GM23338 (cell line): ENCODE measurements around the gene MARF1. TPM values are rescaled to one million over a fixed set of nuclear protein-coding genes. Genes with fewer than 3 reads are reported as not detected.

ENCODE experiments used
- ATAC-seq: fragments of 200-7000 bp; cut with Tn5 transposase; 3 replicates; pipeline ENCODE4 v1.9.1; 2020
- DNase-seq: peaks from one replicate; pipeline ENCODE4 v3.0.0-alpha.2; 2015; ENCODE audit warnings: low spot score
- H2AFZ ChIP-seq: fragments of 200-600 bp; sonication (generic); 2 replicates; pipeline ENCODE4 v1.8.0; 2016; ENCODE audit warnings: antibody characterized with exemption, mild to moderate bottlenecking, moderate library complexity
- H3F3A ChIP-seq: fragments of 200-600 bp; sonication (generic); replicated peaks from 2 replicates; pipeline ENCODE4 v1.8.0; 2017; ENCODE audit warnings: antibody characterized with exemption, mixed run types, low read depth
- H3K27ac ChIP-seq: fragments of 200-600 bp; sonication (generic); 2 replicates; pipeline ENCODE4 v1.6.1; 2016; ENCODE audit warnings: low read depth
- H3K27me3 ChIP-seq: fragments of 200-600 bp; sonication (generic); 2 replicates; pipeline ENCODE4 v1.8.0; 2016; ENCODE audit warnings: mild to moderate bottlenecking, mixed run types, moderate library complexity; ENCODE audit not compliant: insufficient read depth
- H3K36me3 ChIP-seq: fragments of 200-600 bp; sonication (generic); 2 replicates; pipeline ENCODE4 v1.8.0; 2016; ENCODE audit warnings: mild to moderate bottlenecking; ENCODE audit not compliant: insufficient read depth
- H3K4me1 ChIP-seq: fragments of 200-600 bp; sonication (generic); 2 replicates; pipeline ENCODE4 v1.8.0; 2016; ENCODE audit warnings: mild to moderate bottlenecking, moderate library complexity; ENCODE audit not compliant: insufficient read depth
- H3K4me2 ChIP-seq: fragments of 200-600 bp; sonication (generic); 2 replicates; pipeline ENCODE4 v1.7.1; 2017; ENCODE audit warnings: mixed run types
- H3K4me3 ChIP-seq: fragments of 200-600 bp; sonication (generic); 2 replicates; pipeline ENCODE4 v1.6.1; 2016; ENCODE audit warnings: mixed run types
- H3K79me2 ChIP-seq: fragments of 200-600 bp; sonication (generic); replicated peaks from 2 replicates; pipeline ENCODE4 v1.8.0; 2017; ENCODE audit warnings: mild to moderate bottlenecking; ENCODE audit not compliant: insufficient read depth
- H3K9me2 ChIP-seq: fragments of 200-600 bp; sonication (generic); 2 replicates; pipeline ENCODE4 v1.8.0; 2017; ENCODE audit not compliant: insufficient read depth
- H4K20me1 ChIP-seq: fragments of 200-600 bp; sonication (generic); replicated peaks from 2 replicates; pipeline ENCODE4 v1.8.0; 2017; ENCODE audit warnings: mild to moderate bottlenecking; ENCODE audit not compliant: insufficient read depth
- H3K27ac Mint-ChIP-seq: 2 replicates; pipeline ENCODE4 v1.8.0; 2020; ENCODE audit warnings: inconsistent platforms, mild to moderate bottlenecking, moderate library complexity, mixed read lengths
- H3K27me3 Mint-ChIP-seq: 3 replicates; pipeline ENCODE4 v1.8.0; 2022; ENCODE audit warnings: low read depth, mild to moderate bottlenecking, moderate library complexity, mixed read lengths, inconsistent platforms; ENCODE audit not compliant: insufficient read depth, poor library complexity
- H3K36me3 Mint-ChIP-seq: 3 replicates; pipeline ENCODE4 v1.8.0; 2021; ENCODE audit warnings: low read depth, mild to moderate bottlenecking, inconsistent platforms, moderate library complexity, mixed read lengths
- H3K4me1 Mint-ChIP-seq: 3 replicates; pipeline ENCODE4 v1.8.0; 2020; ENCODE audit warnings: mild to moderate bottlenecking, inconsistent platforms, mixed read lengths
- H3K4me3 Mint-ChIP-seq: 3 replicates; pipeline ENCODE4 v1.8.0; 2021; ENCODE audit warnings: moderate library complexity, mild to moderate bottlenecking, inconsistent platforms, mixed read lengths
- H3K9me3 Mint-ChIP-seq: 3 replicates; pipeline ENCODE4 v1.8.0; 2020; ENCODE audit warnings: moderate library complexity, mild to moderate bottlenecking, inconsistent platforms, mixed read lengths
- CREB1 ChIP-seq: fragments of 250-450 bp; sonication (Bioruptor Pico); IDR thresholded peaks from 2 replicates; pipeline ENCODE4 v1.5.0; 2020; ENCODE audit warnings: low read depth, mild to moderate bottlenecking, moderate library complexity
- ETS1 ChIP-seq: IDR thresholded peaks from 2 replicates; pipeline ENCODE4 v1.6.1; 2016; ENCODE audit warnings: antibody characterized with exemption
- EZH2 ChIP-seq: fragments of 200-600 bp; sonication (generic); IDR thresholded peaks from one replicate; pipeline ENCODE4 v1.8.0; 2017; ENCODE audit warnings: antibody characterized with exemption, mild to moderate bottlenecking, low read depth; ENCODE audit not compliant: unreplicated experiment
- EZH2phosphoT487 ChIP-seq: fragments of 200-600 bp; sonication (generic); IDR thresholded peaks from one replicate; pipeline ENCODE4 v1.8.1; 2018; ENCODE audit warnings: antibody characterized with exemption; ENCODE audit not compliant: unreplicated experiment
- JUNB ChIP-seq: IDR thresholded peaks from one replicate; pipeline ENCODE4 v1.6.1; 2016; ENCODE audit warnings: antibody characterized with exemption; ENCODE audit not compliant: unreplicated experiment
- NANOG ChIP-seq: IDR thresholded peaks from 2 replicates; pipeline ENCODE4 v1.6.1; 2016; ENCODE audit warnings: antibody characterized with exemption, borderline replicate concordance
- STAT1 ChIP-seq: IDR thresholded peaks from one replicate; pipeline ENCODE4 v1.6.1; 2016; ENCODE audit warnings: antibody characterized with exemption; ENCODE audit not compliant: unreplicated experiment
- ZNF114 ChIP-seq: fragments of 250-450 bp; sonication (Bioruptor Pico); IDR thresholded peaks from 2 replicates; pipeline ENCODE4 v1.5.0; 2020; ENCODE audit warnings: mild to moderate bottlenecking, moderate library complexity
- ZNF331 ChIP-seq: fragments of 250-450 bp; sonication (Bioruptor Pico); IDR thresholded peaks from 2 replicates; pipeline ENCODE4 v1.5.0; 2020; ENCODE audit warnings: low read depth, mild to moderate bottlenecking, moderate library complexity
- polyA plus RNA-seq: library from polyadenylated mRNA; unstranded; fragments of >200 nt; fragmentation: Nextera tagmentation; extraction: Ambion mirVana; gene quantifications from 2 replicates; pipeline ENCODE4 v1.2.1, GENCODE V29; 2016
- total RNA-seq: library from RNA; depleted of rRNA; stranded (reverse); fragments of >200 nt; shearing (Covaris generic); gene quantifications from 2 replicates; pipeline ENCODE4 v1.2.3, GENCODE V29; 2014
- TF ChIP-seq, protein P1 (sequence below): fragments of 250-450 bp; sonication (Bioruptor Pico); IDR thresholded peaks from 2 replicates; pipeline ENCODE4 v1.5.0; 2020; ENCODE audit warnings: mild to moderate bottlenecking, moderate library complexity
- TF ChIP-seq, protein P2 (sequence below): IDR thresholded peaks from one replicate; pipeline ENCODE4 v1.6.1; 2018; ENCODE audit warnings: antibody characterized with exemption; ENCODE audit not compliant: unreplicated experiment
- TF ChIP-seq, protein P3 (sequence below), 2 experiments: fragments of 200-600 bp in 1 of 2; sonication (generic) in 1 of 2; conservative IDR thresholded peaks; 2 replicates each; pipeline versions ENCODE4 v1.5.1 to v1.6.1; 2016 to 2017; ENCODE audit warnings: antibody characterized with exemption in 2 of 2, low read depth in 2 of 2, mild to moderate bottlenecking in 2 of 2, moderate library complexity in 1 of 2

Gene MARF1
- total and polyA plus RNA-seq, 2 experiments from 2014 or later = 8.3 to 16.0 TPM

DNA sequence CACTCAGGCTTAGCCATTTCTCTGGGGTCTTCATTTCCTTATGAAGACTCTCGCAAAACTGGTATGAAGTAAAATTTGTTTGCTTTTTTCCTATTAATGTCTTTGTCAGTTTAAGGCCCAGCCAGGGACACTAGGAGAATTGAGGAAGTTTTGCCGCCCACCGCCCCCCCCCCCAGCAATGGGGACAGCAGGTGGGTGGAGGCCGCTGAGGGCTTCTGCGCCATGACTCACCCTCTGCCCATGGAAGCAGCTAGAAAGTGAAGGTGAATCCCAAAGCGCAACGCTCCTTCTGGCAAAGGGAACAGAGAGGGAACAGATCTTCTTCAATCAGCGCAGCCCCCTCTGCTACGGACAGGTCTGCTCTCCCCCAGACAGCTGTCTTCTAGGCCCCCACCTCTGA is 49.7 kb downstream of the MARF1 start:
- ATAC-seq (no peak), DNase-seq (no peak)
- Histone ChIP-seq H3F3A (no peaks in the 10 kb centered on the region), H3K27me3 (no peaks in the 10 kb centered on the region), H3K4me2 (no peak overlapping the region), H3K79me2 (no peaks in the 10 kb centered on the region), H4K20me1 (0 out of 2 replicates have a peak, but pooled peaks cover 5% of the 10 kb centered on the region), H2AFZ (no peak overlapping the region), H3K9me2 (no peaks in the 10 kb centered on the region), H3K4me1 (no peaks in the 10 kb centered on the region), H3K27ac (no peak overlapping the region), H3K36me3 (peaks cover 8% of the 10 kb centered on the region; the same call in 1 of the 2 replicates), H3K4me3 (no peak overlapping the region)
- H3K27me3 Mint-ChIP-seq = peaks cover 3% of the 10 kb centered on the region
- H3K27ac Mint-ChIP-seq = no peak overlapping the region; the same call in 1 of the 2 replicates
- no peaks in the 10 kb centered on the region for H3K4me1 Mint-ChIP-seq
- H3K9me3 Mint-ChIP-seq = peaks cover 8% of the 10 kb centered on the region
- H3K4me3 Mint-ChIP-seq = no peak overlapping the region
- TF ChIP-seq ETS1 (no peak), JUNB (no peak), EZH2phosphoT487 (no peak), NANOG (no peak), EZH2 (no peak), STAT1 (no peak), ZNF331 (CRISPR knock-in tag) (no peak), CREB1 (CRISPR knock-in tag) (no peak), ZNF114 (CRISPR knock-in tag) (no peak)
- TF ChIP-seq, protein P1, sequence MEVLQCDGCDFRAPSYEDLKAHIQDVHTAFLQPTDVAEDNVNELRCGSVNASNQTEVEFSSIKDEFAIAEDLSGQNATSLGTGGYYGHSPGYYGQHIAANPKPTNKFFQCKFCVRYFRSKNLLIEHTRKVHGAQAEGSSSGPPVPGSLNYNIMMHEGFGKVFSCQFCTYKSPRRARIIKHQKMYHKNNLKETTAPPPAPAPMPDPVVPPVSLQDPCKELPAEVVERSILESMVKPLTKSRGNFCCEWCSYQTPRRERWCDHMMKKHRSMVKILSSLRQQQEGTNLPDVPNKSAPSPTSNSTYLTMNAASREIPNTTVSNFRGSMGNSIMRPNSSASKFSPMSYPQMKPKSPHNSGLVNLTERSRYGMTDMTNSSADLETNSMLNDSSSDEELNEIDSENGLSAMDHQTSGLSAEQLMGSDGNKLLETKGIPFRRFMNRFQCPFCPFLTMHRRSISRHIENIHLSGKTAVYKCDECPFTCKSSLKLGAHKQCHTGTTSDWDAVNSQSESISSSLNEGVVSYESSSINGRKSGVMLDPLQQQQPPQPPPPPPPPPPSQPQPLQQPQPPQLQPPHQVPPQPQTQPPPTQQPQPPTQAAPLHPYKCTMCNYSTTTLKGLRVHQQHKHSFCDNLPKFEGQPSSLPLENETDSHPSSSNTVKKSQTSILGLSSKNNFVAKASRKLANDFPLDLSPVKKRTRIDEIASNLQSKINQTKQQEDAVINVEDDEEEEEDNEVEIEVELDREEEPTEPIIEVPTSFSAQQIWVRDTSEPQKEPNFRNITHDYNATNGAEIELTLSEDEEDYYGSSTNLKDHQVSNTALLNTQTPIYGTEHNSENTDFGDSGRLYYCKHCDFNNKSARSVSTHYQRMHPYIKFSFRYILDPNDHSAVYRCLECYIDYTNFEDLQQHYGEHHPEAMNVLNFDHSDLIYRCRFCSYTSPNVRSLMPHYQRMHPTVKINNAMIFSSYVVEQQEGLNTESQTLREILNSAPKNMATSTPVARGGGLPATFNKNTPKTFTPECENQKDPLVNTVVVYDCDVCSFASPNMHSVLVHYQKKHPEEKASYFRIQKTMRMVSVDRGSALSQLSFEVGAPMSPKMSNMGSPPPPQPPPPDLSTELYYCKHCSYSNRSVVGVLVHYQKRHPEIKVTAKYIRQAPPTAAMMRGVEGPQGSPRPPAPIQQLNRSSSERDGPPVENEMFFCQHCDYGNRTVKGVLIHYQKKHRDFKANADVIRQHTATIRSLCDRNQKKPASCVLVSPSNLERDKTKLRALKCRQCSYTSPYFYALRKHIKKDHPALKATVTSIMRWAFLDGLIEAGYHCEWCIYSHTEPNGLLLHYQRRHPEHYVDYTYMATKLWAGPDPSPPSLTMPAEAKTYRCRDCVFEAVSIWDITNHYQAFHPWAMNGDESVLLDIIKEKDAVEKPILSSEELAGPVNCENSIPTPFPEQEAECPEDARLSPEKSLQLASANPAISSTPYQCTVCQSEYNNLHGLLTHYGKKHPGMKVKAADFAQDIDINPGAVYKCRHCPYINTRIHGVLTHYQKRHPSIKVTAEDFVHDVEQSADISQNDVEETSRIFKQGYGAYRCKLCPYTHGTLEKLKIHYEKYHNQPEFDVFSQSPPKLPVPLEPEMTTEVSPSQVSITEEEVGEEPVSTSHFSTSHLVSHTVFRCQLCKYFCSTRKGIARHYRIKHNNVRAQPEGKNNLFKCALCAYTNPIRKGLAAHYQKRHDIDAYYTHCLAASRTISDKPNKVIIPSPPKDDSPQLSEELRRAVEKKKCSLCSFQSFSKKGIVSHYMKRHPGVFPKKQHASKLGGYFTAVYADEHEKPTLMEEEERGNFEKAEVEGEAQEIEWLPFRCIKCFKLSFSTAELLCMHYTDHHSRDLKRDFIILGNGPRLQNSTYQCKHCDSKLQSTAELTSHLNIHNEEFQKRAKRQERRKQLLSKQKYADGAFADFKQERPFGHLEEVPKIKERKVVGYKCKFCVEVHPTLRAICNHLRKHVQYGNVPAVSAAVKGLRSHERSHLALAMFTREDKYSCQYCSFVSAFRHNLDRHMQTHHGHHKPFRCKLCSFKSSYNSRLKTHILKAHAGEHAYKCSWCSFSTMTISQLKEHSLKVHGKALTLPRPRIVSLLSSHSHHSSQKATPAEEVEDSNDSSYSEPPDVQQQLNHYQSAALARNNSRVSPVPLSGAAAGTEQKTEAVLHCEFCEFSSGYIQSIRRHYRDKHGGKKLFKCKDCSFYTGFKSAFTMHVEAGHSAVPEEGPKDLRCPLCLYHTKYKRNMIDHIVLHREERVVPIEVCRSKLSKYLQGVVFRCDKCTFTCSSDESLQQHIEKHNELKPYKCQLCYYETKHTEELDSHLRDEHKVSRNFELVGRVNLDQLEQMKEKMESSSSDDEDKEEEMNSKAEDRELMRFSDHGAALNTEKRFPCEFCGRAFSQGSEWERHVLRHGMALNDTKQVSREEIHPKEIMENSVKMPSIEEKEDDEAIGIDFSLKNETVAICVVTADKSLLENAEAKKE = no peak
- TF ChIP-seq, protein P2, sequence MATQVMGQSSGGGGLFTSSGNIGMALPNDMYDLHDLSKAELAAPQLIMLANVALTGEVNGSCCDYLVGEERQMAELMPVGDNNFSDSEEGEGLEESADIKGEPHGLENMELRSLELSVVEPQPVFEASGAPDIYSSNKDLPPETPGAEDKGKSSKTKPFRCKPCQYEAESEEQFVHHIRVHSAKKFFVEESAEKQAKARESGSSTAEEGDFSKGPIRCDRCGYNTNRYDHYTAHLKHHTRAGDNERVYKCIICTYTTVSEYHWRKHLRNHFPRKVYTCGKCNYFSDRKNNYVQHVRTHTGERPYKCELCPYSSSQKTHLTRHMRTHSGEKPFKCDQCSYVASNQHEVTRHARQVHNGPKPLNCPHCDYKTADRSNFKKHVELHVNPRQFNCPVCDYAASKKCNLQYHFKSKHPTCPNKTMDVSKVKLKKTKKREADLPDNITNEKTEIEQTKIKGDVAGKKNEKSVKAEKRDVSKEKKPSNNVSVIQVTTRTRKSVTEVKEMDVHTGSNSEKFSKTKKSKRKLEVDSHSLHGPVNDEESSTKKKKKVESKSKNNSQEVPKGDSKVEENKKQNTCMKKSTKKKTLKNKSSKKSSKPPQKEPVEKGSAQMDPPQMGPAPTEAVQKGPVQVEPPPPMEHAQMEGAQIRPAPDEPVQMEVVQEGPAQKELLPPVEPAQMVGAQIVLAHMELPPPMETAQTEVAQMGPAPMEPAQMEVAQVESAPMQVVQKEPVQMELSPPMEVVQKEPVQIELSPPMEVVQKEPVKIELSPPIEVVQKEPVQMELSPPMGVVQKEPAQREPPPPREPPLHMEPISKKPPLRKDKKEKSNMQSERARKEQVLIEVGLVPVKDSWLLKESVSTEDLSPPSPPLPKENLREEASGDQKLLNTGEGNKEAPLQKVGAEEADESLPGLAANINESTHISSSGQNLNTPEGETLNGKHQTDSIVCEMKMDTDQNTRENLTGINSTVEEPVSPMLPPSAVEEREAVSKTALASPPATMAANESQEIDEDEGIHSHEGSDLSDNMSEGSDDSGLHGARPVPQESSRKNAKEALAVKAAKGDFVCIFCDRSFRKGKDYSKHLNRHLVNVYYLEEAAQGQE = no peak
- TF ChIP-seq, protein P3, sequence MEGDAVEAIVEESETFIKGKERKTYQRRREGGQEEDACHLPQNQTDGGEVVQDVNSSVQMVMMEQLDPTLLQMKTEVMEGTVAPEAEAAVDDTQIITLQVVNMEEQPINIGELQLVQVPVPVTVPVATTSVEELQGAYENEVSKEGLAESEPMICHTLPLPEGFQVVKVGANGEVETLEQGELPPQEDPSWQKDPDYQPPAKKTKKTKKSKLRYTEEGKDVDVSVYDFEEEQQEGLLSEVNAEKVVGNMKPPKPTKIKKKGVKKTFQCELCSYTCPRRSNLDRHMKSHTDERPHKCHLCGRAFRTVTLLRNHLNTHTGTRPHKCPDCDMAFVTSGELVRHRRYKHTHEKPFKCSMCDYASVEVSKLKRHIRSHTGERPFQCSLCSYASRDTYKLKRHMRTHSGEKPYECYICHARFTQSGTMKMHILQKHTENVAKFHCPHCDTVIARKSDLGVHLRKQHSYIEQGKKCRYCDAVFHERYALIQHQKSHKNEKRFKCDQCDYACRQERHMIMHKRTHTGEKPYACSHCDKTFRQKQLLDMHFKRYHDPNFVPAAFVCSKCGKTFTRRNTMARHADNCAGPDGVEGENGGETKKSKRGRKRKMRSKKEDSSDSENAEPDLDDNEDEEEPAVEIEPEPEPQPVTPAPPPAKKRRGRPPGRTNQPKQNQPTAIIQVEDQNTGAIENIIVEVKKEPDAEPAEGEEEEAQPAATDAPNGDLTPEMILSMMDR (conservative IDR thresholded peaks at IDR 0.05; ENCODE audit: low read depth in 2 of 2) = no peak
- peaks cover 34% of the 10 kb centered on the region for H3K36me3 Mint-ChIP-seq
